GM18858 (cell line): Measurements from ENCODE around the gene ZFP1.
"Not testable (repeated sequence)": the region's sequence is repeated elsewhere in the genome, so short reads cannot be mapped to it uniquely, and the experiment has no call there.

ENCODE experiments used
- ATAC-seq: cut with Tn5 transposase; IDR thresholded peaks from one replicate; pipeline ENCODE4 v1.9.1; 2021; ENCODE audit not compliant: unreplicated experiment

The ZFP1 gene

DNA sequence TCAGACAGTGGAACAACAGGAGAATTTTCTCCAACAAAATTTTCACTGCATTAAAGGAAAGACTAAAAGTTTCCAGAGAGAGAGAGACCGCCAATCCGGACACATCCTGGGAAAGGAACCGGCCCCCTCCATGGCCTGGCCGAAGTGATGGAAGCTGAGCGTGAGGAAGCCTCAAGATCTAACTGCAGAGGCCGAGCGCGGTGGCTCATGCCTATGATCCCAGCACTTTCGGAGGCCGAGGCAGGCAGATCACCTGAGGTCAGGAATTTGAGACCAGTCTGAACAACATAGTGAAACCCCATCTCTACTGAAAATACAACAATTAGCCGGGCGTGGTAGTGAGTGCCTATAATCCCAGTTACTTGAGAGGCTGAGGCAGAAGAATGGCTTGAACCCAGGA lies 54.8 kb downstream of the ZFP1 start:
- no peak for ATAC-seq

- no peak for ATAC-seq
Observed at GRCh38 chr16:75203667-75204409, 55.5 kb downstream of the ZFP1 start.

DNA sequence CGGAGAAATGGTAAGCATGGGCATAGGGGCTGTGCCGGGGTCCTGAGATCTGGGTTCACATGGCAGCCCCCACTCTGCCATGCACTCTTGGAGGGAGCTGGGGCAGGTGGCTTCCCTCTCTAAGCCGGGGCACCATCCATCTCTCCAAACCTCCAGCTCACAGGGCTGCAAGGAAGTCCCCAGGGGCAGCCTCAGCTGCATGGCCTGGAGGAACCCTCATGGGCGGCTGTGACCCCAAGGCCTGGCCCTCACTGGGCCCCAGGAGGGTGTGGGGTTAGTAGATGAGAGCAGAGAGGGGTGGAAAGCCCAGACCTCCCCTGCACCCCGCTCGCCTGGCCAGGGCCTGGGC lies 56.1 kb downstream of the ZFP1 start:
- no peak for ATAC-seq

GRCh38 chr16:75204905-75205304 lies 56.6 kb downstream of the ZFP1 start:
- ATAC-seq: not testable (repeated sequence)

GRCh38 chr16:75205438-75205837 lies 57.1 kb downstream of the ZFP1 start:
- not testable (repeated sequence) for ATAC-seq

- ATAC-seq: not testable (repeated sequence)
Observed at GRCh38 chr16:75205961-75206748, 57.8 kb downstream of the ZFP1 start.

DNA sequence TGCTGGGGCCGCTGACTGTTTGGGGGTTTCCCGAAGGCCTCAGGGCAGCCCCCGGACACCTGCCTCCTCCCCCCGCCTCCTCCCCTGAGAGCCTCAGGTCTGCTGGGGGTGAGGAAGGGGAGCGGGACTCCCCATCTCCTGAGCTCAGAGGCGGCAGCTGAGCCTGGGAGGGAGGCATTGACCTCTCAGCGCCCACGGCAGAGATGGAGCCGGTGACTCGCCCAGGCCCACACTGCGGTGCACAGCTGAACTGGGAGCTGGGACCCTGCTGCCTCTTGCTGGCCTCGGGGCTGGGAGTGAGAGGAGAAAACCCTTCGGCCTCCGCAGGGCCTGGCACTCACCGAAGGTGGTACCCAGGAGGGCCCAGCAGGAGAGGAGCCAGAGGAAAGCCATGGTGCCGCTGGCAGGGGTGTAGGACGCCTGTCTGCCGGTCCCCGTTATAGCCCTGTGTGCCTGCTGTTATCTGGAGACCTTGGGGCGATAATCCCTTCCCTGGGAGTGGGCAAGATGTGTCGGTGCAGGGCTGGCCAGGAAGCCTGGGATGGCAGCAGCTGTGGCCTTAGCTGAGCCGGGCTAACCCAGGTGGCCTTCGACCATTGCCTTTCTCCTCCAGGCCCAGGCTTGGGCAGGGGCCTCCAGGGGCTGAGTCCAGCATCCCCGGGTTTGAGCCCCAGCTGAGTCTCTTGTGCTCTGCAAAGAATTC lies 58.6 kb downstream of the ZFP1 start, which contains the start of gene CTRB2:
CTRB2 (minus strand) TSS at position 413 of the 703 bp plus-strand sequence; CDS start at position 393, 20 bp downstream.
- no peak for ATAC-seq

DNA sequence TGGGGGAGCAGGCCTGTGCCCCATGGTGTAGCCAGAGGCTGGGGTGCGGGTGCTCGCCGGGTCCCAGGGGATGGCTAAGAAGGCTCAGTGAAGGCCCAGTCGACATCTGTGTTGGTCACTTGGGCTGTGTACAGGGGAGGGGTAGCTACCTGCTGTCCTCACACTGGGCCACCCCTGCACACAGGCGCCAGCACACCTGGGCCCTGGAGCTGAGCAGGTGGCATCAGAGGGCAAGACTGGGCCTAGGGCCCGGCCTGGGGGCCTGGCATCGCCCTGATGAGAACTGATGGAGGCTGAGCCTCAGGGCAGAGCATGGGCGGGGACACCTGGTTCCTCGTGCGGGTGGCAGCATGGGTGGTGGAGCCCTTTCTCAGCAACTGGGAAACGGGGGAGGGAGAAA lies 59.5 kb downstream of the ZFP1 start:
- no peak for ATAC-seq

- no peak for ATAC-seq
Observed at GRCh38 chr16:75208242-75208825, 60.0 kb downstream of the ZFP1 start.

DNA sequence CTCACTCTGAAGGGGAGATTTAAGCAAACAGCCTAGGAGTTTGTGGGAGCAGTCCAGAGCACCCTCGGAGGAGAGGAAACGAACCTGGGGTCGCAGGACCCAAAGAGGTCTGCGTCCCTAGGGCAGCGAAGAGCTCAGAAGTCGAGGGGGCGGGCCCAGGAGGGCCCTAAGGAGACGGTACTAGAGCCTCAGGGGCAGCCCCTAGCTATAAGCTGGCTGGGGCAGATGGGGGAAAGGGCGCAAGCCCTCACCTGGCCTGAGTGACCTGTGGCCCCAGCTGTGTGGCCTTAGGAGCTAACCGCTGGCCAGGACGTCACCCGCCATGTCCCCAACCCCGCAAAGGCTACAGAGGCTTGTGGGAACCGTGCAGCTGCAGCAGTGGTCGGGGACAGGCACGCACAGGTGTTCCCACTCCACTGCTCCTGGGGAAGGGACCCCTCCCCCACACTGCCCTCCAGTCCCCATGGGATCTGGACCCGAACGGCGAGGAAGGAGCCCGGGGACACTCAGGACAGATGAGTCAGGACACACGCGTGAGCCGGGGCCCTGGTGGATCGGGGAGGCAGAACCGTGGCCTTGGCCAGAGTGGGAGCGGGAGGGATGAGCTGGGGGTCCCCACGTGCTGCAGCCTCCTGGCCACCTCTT lies 60.7 kb downstream of the ZFP1 start:
- ATAC-seq: no peak

- not testable (repeated sequence) for ATAC-seq
Observed at GRCh38 chr16:75209514-75209913, 61.2 kb downstream of the ZFP1 start.

- ATAC-seq: no peak
Observed at GRCh38 chr16:75209944-75210343, 61.6 kb downstream of the ZFP1 start.

DNA sequence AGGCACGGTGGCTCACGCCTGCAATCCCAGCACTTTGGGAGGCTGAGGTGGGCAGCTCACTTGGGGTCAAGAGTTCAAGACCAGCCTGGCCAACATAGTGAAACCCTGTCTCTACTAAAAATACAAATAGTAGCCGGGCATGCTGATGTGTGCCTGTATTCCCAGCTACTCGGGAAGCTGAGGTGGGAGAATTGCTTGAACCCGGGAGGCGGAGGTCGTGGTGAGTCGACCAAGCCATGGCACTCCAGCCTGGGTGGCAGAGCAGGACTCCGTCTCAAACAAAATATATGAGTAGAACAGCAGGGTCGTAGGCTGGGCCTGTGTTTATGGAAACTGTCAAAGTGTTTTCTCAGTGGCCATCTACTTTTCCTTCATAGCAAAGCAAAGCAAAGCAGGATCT lies 63.0 kb downstream of the ZFP1 start:
- ATAC-seq: not testable (repeated sequence)

GRCh38 chr16:75216127-75216526 lies 67.8 kb downstream of the ZFP1 start:
- no peak for ATAC-seq

DNA sequence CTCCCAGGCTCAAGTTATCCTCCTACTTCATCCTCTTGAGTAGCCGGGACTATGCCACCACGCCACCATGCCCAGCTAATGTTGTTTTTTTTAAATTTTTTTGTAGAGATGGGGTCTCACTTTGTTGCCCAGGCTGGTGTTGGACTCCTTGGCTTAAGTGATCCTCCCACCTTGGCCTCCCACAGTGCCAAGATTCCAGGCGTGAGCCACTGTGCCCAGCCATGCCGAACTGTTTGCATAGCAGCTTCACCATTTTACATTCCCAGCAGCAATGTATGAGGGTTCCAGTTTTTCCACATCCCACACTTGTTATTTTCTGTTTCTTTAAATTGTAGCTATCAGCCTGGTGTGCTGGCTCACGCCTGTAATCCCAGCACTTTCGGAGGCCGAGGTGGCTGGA lies 68.3 kb downstream of the ZFP1 start:
- no peak for ATAC-seq

DNA sequence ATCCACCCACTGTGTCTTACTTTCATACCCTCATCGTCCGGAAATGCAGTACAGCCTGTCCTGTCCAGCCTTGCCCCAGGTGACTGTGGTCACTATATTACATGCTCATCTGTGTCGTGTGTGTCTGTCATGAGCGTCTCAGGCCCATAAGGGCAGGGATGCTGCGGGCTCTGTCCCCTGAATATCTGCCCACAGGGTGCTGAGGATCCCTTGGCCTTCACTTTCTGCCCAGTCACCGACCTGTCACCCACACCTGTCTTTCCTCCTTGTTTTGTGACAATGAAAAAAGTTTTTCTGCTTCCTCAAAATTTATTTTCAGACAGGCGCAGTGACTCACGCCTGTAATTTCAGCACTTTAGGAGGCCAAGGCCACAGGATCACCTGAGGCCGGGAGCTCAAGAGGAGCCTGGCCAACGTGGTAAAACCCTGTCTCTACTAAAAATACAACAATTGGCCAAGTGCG lies 69.1 kb downstream of the ZFP1 start:
- ATAC-seq: no peak

DNA sequence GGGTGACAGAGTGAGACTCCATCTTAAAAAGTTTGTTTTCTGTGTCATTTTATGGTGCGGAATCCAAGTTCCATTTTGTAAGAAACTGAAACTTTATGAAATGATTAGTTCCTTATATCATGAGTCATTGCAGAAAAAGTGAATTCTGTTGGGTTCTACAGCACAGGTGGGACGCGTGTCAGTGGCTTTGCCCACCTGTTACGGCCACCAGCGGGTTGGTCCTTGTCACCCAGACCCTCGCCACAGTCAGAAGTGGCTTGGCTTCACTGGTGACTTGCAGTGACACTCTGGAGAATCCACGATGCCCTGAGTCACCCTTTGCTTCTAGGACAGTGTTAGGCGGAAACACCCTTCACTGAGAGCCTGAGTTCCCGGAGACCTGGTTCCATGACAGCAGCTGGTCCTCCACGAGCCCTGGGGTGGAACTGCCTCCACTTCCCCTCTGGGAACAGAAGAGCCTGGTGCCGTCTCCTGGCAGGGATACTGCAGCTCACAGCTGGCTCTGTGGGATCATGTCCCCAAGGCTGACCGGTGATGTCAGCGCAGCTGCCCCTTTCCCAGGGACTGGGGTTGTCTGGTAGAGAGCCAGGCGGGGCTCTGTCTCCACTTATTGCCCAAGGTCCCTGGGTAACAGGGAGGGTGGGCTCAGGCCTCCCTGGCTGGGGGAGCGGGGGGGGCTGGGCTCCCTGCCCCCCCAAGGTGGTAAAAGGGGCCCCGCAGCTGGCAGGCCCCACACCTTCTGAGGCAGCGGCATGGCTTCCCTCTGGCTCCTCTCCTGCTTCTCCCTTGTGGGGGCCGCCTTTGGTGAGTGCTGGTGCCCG lies 70.1 kb downstream of the ZFP1 start, which contains the start of gene CTRB1:
CTRB1 (plus strand) TSS at position 733 of the 821 bp plus-strand sequence; CDS start at position 753, 20 bp downstream.
- peak; percentile 60 for ATAC-seq

DNA sequence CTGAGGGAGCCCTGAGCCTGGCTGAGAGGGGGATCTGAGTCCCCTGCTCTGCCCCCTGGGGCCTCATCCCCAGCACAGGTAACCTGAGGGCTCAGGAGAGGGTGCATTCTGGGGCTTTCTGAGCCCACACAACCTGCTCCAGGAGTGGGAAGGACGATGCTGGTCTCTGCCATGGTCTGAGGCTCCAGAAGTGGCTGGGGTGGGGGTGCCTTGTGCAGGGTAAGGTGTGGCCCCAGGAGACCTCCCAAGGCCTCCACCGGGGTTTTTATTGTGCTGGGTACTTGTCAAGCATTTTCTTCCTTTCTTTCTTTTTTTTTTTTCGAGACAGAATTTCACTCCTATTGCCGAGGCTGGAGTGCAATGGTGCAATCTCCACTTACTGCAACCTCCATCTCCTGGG lies 70.8 kb downstream of the ZFP1 start:
- ATAC-seq: no peak

DNA sequence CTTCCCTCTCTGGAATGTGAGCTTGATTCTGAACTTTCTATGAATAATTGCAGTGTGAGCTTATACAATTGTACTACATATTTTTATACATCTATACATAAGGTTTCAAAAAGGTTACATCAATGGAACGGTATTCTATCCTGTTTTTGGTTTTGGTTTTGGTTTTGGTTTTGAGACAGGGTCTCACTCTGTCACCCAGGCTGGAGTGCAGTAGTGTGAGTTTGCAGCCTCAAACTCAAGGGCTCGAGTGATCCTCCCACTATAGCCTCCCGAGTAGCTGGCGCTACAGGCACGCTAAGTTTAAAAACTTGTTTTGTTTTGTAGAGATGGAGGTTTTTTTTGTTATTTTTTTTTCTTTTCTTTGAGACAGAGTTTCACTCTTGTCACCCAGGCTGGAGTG lies 71.5 kb downstream of the ZFP1 start:
- no peak for ATAC-seq
